Adipocyte (in vitro differentiated cells): Measurements from ENCODE around the gene SRPX.

Experiments used
- DNase-seq: peaks from one replicate; pipeline ENCODE4 v3.0.0-alpha.2; 2015; ENCODE audit warnings: low read depth
- H3K27me3 ChIP-seq: replicated peaks from 2 replicates; pipeline ENCODE4 v1.7.0; 2013; ENCODE audit warnings: mild to moderate bottlenecking, low read length, moderate library complexity; ENCODE audit not compliant: control insufficient read depth, insufficient read depth
- H3K36me3 ChIP-seq: 2 replicates; pipeline ENCODE4 v1.7.0; 2013; ENCODE audit warnings: low read length, mild to moderate bottlenecking, moderate library complexity; ENCODE audit not compliant: control insufficient read depth, insufficient read depth, severe bottlenecking
- H3K4me1 ChIP-seq: 2 replicates; pipeline ENCODE4 v1.7.0; 2013; ENCODE audit warnings: mild to moderate bottlenecking, low read length, moderate library complexity; ENCODE audit not compliant: control insufficient read depth, insufficient read depth
- H3K4me3 ChIP-seq: 2 replicates; pipeline ENCODE4 v1.7.0; 2013; ENCODE audit warnings: mild to moderate bottlenecking, low read length, moderate library complexity
- H3K9ac ChIP-seq: 2 replicates; pipeline ENCODE4 v1.7.0; 2013; ENCODE audit warnings: mild to moderate bottlenecking, low read length, moderate library complexity
- H3K9me3 ChIP-seq: 2 replicates; pipeline ENCODE4 v1.7.0; 2013; ENCODE audit warnings: mild to moderate bottlenecking, low read length, moderate library complexity; ENCODE audit not compliant: control insufficient read depth

The SRPX gene

DNA sequence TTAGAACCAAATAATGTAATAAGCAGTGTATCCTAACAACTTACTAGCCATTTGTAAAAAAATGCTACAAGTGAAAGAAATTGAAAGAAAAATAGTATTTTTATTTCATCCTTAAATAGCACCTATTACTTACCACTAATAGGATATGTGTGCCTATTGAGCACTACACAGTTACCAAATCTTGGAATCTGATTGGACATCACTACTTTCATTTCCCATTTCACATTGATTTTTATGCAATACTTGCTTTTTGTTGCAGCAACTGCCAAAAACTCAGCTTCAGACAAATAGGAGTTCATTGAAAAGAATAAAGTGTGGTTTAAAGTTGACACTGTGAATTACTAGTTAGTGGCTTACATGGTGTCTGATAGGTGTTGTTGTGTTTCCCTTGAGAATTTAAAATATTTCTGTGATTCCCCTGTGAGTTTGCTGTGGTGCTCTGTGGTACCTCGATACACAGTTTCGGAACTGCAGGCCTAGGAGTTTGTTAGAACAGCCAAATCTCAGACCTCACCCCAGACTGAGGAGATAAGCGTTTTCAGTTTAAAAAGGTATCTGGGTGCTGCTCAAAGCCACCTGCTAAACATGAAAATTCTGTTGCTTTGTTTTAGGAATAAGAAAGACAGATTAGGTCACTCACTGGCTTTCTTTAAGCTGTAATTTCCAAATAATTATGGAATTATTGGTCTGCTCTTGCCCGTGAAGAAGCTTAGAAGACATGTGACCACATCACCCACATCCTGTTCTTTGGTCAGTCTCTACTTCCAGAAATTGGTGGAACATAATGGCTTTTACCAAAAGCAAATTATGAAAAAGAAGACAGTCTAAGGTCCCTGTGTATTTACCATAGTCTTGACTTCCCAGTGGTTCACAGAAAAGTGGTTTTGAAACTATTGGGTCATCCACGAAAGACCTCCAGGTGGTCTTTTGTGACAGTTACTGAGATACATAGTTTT is 116.5 kb downstream of the SRPX start:
- no peak overlapping the region for H3K9ac ChIP-seq
- DNase-seq = no peak
- peaks cover 8% of the 10 kb centered on the region for H3K4me1 ChIP-seq
- H3K27me3 ChIP-seq = peaks cover 12% of the 10 kb centered on the region
- H3K36me3 ChIP-seq = no peaks in the 10 kb centered on the region
- no peak overlapping the region for H3K4me3 ChIP-seq
- H3K9me3 ChIP-seq = peaks cover 16% of the 10 kb centered on the region

- no peak overlapping the region for H3K4me3 ChIP-seq
- H3K27me3 ChIP-seq = peaks cover 12% of the 10 kb centered on the region
- peaks cover 8% of the 10 kb centered on the region for H3K4me1 ChIP-seq
- no peak for DNase-seq
- H3K9me3 ChIP-seq = peaks cover 21% of the 10 kb centered on the region
- no peak overlapping the region for H3K9ac ChIP-seq
- no peaks in the 10 kb centered on the region for H3K36me3 ChIP-seq
These were observed 117.8 kb downstream of the SRPX start for GRCh38 chrX:38102875-38103274.

GRCh38 chrX:38102240-38102639 is 118.4 kb downstream of the SRPX start:
- Histone ChIP-seq H3K27me3 (peaks cover 12% of the 10 kb centered on the region), H3K9me3 (peaks cover 21% of the 10 kb centered on the region), H3K4me3 (no peak overlapping the region), H3K9ac (no peak overlapping the region), H3K36me3 (no peaks in the 10 kb centered on the region), H3K4me1 (peaks cover 8% of the 10 kb centered on the region)
- DNase-seq = no peak

DNA sequence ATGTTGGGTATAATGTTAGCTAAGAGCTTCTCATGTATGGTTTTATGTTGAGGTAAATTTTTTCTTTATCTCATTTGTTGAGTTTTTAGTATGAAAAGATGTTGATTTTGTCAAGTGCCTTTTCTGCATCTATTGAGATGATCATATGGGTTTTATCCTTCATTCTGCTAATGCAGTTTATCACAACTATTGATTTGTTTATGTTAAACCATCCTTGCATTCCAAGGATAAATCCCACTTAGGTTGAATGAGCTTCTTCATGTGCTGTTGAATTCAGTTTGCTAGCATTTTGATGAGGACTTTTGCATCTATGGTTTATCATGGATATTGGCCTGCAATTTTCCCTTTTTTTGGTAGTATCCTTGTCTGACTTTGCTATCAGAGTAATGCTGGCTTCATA is 121.0 kb downstream of the SRPX start:
- Histone ChIP-seq H3K36me3 (no peaks in the 10 kb centered on the region), H3K9me3 (peaks cover 21% of the 10 kb centered on the region), H3K4me1 (no peaks in the 10 kb centered on the region), H3K9ac (no peak overlapping the region), H3K4me3 (no peak overlapping the region), H3K27me3 (no peaks in the 10 kb centered on the region)
- no peak for DNase-seq
